H1 (cell line): ENCODE data around the gene ARG2. TPM values are rescaled to one million over a fixed set of nuclear protein-coding genes. Genes with fewer than 3 reads are reported as not detected.

Source experiments
- CTCF ChIA-PET: fragments of 300-600 bp; sonication (Branson Sonifier 250); formaldehyde crosslinking; loops from one replicate; lab custom pipeline; 2021; ENCODE audit not compliant: partially characterized antibody; lab: Charles Lee
- POLR2A ChIA-PET: fragments of 300-600 bp; sonication (Branson Sonifier 250); formaldehyde crosslinking; loops from one replicate; lab custom pipeline; 2021; ENCODE audit warnings: inconsistent platforms; ENCODE audit not compliant: partially characterized antibody; lab: Charles Lee
- DNase-seq, 2 experiments: peaks; one replicate each; pipeline versions ENCODE4 v3.0.0 to v3.0.0-alpha.2; 2010 to 2022; ENCODE audit warnings: low spot score in 2 of 2, low read depth in 1 of 2, mixed read lengths in 1 of 2
- FAIRE-seq: peaks from 2 replicates; lab custom pipeline; 2011; peaks lifted over from hg19 to GRCh38; lab: Jason Lieb, UNC
- H2AFZ ChIP-seq: 2 replicates; pipeline ENCODE4 v1.8.1; 2012; ENCODE audit warnings: low read length, inconsistent platforms
- H2AK5ac ChIP-seq: 2 replicates; pipeline ENCODE4 v1.6.1; 2013; ENCODE audit warnings: low read depth, low read length
- H2BK120ac ChIP-seq: replicated peaks from 2 replicates; pipeline ENCODE3; 2013; ENCODE audit warnings: low read depth, low read length, inconsistent platforms
- H2BK12ac ChIP-seq: 2 replicates; pipeline ENCODE4 v1.6.1; 2013; ENCODE audit warnings: low read depth, low read length
- H2BK15ac ChIP-seq: 2 replicates; pipeline ENCODE4 v1.6.1; 2013; ENCODE audit warnings: low read length
- H2BK20ac ChIP-seq: 2 replicates; pipeline ENCODE4 v1.6.1; 2013; ENCODE audit warnings: low read length
- H2BK5ac ChIP-seq: 2 replicates; pipeline ENCODE4 v1.6.1; 2013; ENCODE audit warnings: low read depth, low read length
- H3K14ac ChIP-seq: 2 replicates; pipeline ENCODE4 v1.6.1; 2013; ENCODE audit warnings: inconsistent platforms; ENCODE audit not compliant: insufficient read length
- H3K18ac ChIP-seq: 2 replicates; pipeline ENCODE4 v1.6.1; 2013; ENCODE audit warnings: low read length; ENCODE audit errors: extremely low read depth
- H3K23ac ChIP-seq: 2 replicates; pipeline ENCODE4 v1.6.1; 2013; ENCODE audit warnings: inconsistent platforms; ENCODE audit not compliant: insufficient read length
- H3K23me2 ChIP-seq: 2 replicates; pipeline ENCODE4 v1.6.1; 2013; ENCODE audit warnings: low read depth, low read length
- H3K27ac ChIP-seq: 2 replicates; pipeline ENCODE4 v1.6.1; 2011; ENCODE audit warnings: low read depth, low read length, inconsistent platforms
- H3K27me3 ChIP-seq, 4 experiments: replicated peaks in 1 of 4; 1 replicate in 1 of 4; 2 replicates in 3 of 4; pipeline versions ENCODE4 v1.6.1 to v1.8.1; 2011 to 2013; ENCODE audit warnings: low read length in 3 of 4, mild to moderate bottlenecking in 3 of 4, inconsistent platforms in 2 of 4, mixed read lengths in 2 of 4, moderate library complexity in 1 of 4; ENCODE audit not compliant: control insufficient read depth in 3 of 4, insufficient read depth in 3 of 4; ENCODE audit errors: extremely low read depth in 1 of 4
- H3K36me3 ChIP-seq, 4 experiments: 2 replicates each; pipeline versions ENCODE4 v1.6.1 to v1.8.1; 2011 to 2013; ENCODE audit warnings: mild to moderate bottlenecking in 4 of 4, low read length in 3 of 4, moderate library complexity in 2 of 4, control low read depth in 1 of 4, inconsistent platforms in 1 of 4; ENCODE audit not compliant: insufficient read depth in 4 of 4, control insufficient read depth in 2 of 4
- H3K4ac ChIP-seq: replicated peaks from 2 replicates; pipeline ENCODE3; 2013; ENCODE audit warnings: low read length, low read depth, mixed read lengths, inconsistent platforms; ENCODE audit not compliant: insufficient read length
- H3K4me1 ChIP-seq, 4 experiments: replicated peaks in 1 of 4; 1 replicate in 1 of 4; 2 replicates in 3 of 4; pipeline versions ENCODE4 v1.6.1 to v1.8.1; 2011 to 2013; ENCODE audit warnings: low read length in 3 of 4, inconsistent platforms in 2 of 4, mixed read lengths in 1 of 4; ENCODE audit not compliant: insufficient read depth in 4 of 4, control insufficient read depth in 3 of 4
- H3K4me2 ChIP-seq, 2 experiments: 2 replicates each; pipeline versions ENCODE4 v1.6.1 to v1.8.1; 2011 to 2013; ENCODE audit warnings: low read depth in 2 of 2, low read length in 2 of 2, control low read depth in 1 of 2, inconsistent platforms in 1 of 2, mild to moderate bottlenecking in 1 of 2; ENCODE audit not compliant: insufficient read depth in 1 of 2
- H3K4me3 ChIP-seq, 4 experiments: fragments of 200-600, 300-600 bp in 1 of 4; sonication (generic), shearing (Covaris generic), sonication (Bioruptor Twin) in 1 of 4; 2 replicates each; pipeline versions ENCODE4 v1.5.1 to v1.8.1; 2011 to 2016; ENCODE audit warnings: low read length in 4 of 4, low read depth in 3 of 4, control low read depth in 2 of 4, inconsistent platforms in 2 of 4, mild to moderate bottlenecking in 2 of 4, mixed read lengths in 1 of 4, moderate library complexity in 1 of 4; ENCODE audit not compliant: insufficient read depth in 2 of 4; ENCODE audit errors: extremely low read depth in 1 of 4
- H3K56ac ChIP-seq: replicated peaks from 2 replicates; pipeline ENCODE3; 2013; ENCODE audit warnings: low read depth, mild to moderate bottlenecking, mixed read lengths, low read length, inconsistent platforms; ENCODE audit not compliant: insufficient read length
- H3K79me1 ChIP-seq: 2 replicates; pipeline ENCODE4 v1.6.1; 2013; ENCODE audit warnings: low read depth, low read length, control low read depth
- H3K79me2 ChIP-seq, 2 experiments: 2 replicates each; pipeline versions ENCODE4 v1.6.1 to v1.8.1; 2012 to 2013; ENCODE audit warnings: low read length in 2 of 2, mild to moderate bottlenecking in 2 of 2, inconsistent platforms in 1 of 2; ENCODE audit not compliant: insufficient read depth in 2 of 2, control insufficient read depth in 1 of 2
- H3K9ac ChIP-seq, 4 experiments: replicated peaks in 1 of 4; 1 replicate in 1 of 4; 2 replicates in 3 of 4; pipeline versions ENCODE4 v1.6.1 to v1.8.1; 2011 to 2013; ENCODE audit warnings: low read depth in 3 of 4, low read length in 3 of 4, control low read depth in 2 of 4, mild to moderate bottlenecking in 2 of 4, moderate library complexity in 2 of 4, inconsistent platforms in 1 of 4; ENCODE audit errors: extremely low read depth in 1 of 4
- H3K9me3 ChIP-seq, 2 experiments: 2 replicates each; pipeline versions ENCODE4 v1.6.1 to v1.8.1; 2012 to 2013; ENCODE audit warnings: mild to moderate bottlenecking in 2 of 2, moderate library complexity in 2 of 2, control low read depth in 1 of 2, inconsistent platforms in 1 of 2, low read depth in 1 of 2, low read length in 1 of 2, mixed read lengths in 1 of 2; ENCODE audit not compliant: insufficient read depth in 2 of 2
- H4K20me1 ChIP-seq, 2 experiments: replicated peaks in 1 of 2; 2 replicates each; pipeline versions ENCODE3 to v1.8.1; 2011 to 2013; ENCODE audit warnings: inconsistent platforms in 2 of 2, low read length in 2 of 2, mild to moderate bottlenecking in 1 of 2; ENCODE audit not compliant: insufficient read depth in 2 of 2, control insufficient read depth in 1 of 2
- H4K5ac ChIP-seq: 2 replicates; pipeline ENCODE4 v1.6.1; 2013; ENCODE audit warnings: low read length, low read depth, mixed read lengths, inconsistent platforms; ENCODE audit not compliant: insufficient read length
- H4K8ac ChIP-seq: 2 replicates; pipeline ENCODE4 v1.8.0; 2013; ENCODE audit warnings: mild to moderate bottlenecking, moderate library complexity, low read length, inconsistent platforms; ENCODE audit not compliant: insufficient read depth; ENCODE audit errors: extremely low read depth
- H4K91ac ChIP-seq: replicated peaks from 2 replicates; pipeline ENCODE3; 2013; ENCODE audit warnings: low read length, mixed read lengths, inconsistent platforms; ENCODE audit not compliant: insufficient read length
- RFX5 ChIP-seq: IDR thresholded peaks from 2 replicates; pipeline ENCODE4 v1.6.1; 2011; ENCODE audit warnings: low read depth, low read length, improper control_type of control experiment, borderline replicate concordance
- YY1 ChIP-seq: IDR thresholded peaks from 2 replicates; pipeline ENCODE4 v1.6.1; 2011; ENCODE audit warnings: low read depth, mild to moderate bottlenecking, low read length
- WGBS, 2 experiments: shearing (Covaris generic) in 1 of 2; methylation state at CpG; one replicate each; pipeline versions ENCODE4 v1.1.6 to v1.1.7; 2013 to 2015; ENCODE audit warnings: low lambda C conversion rate in 2 of 2, mixed read lengths in 2 of 2, inconsistent platforms in 1 of 2, low coverage in 1 of 2, missing lambda C conversion rate in 1 of 2; ENCODE audit not compliant: insufficient replicate concordance in 2 of 2, insufficient coverage in 1 of 2, insufficient read length in 1 of 2; ENCODE audit errors: extremely low coverage in 1 of 2, missing lambda C conversion rate in 1 of 2; 5-methylcytosine and 5-hydroxymethylcytosine counted together
- polyA plus RNA-seq, 7 experiments: library from polyadenylated mRNA; depleted of rRNA in 3 of 7; stranded (reverse) in 5 of 7; unstranded in 2 of 7; fragments of >200 nt in 5 of 7; fragments of 200-250 nt in 2 of 7; gene quantifications; 1 replicate in 5 of 7; 2 replicates in 1 of 7; 4 replicates in 1 of 7; pipeline versions ENCODE4 v1.2.1 to v1.2.3, GENCODE V29; 2011 to 2013; ENCODE audit warnings: missing spikeins in 2 of 7, mixed read lengths in 2 of 7
- total RNA-seq: library from RNA; stranded (reverse); fragmentation: NEBNext Ultra II Directional; extraction: Animal tissue kit (Norgen Biotek cat#: 25700); gene quantifications from 2 replicates; pipeline ENCODE4 v1.2.1, GENCODE V29; 2021

The ARG2 gene
- total and polyA plus RNA-seq, 2 of the 8 experiments (the other 6 are each of a cell fraction or from before 2014, with no cell fraction given): 49.9 to 59.1 TPM

DNA sequence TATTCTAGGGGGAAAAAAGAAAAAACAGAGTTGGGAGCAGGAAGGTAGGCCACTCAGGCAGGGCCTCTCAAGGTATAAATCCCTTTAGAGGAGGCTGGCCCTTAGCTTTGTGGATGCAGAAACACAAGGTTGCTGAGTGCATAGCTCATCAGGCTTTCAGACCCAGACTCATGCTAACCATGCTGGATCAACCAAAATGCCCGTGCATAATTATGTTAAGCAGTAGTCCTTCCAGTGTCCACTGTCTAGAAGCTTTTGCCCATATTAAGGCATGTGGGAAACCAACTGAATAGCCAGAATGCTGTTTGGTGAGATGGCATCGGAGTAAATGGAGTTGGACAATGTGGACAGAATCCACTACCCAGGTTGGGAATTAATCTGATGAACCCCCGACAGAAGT is 18.9 kb downstream of the ARG2 start:
- Histone ChIP-seq H2BK5ac (no peak overlapping the region), H2AK5ac (no peak overlapping the region), H3K27me3 (no peaks in the 10 kb centered on the region), H3K79me1 (no peaks in the 10 kb centered on the region), H2BK120ac (no peak overlapping the region), H3K14ac (no peak overlapping the region), H3K23ac (no peak overlapping the region), H3K4ac (no peak overlapping the region), H2BK20ac (no peak overlapping the region), H3K23me2 (no peaks in the 10 kb centered on the region), H4K20me1 (peaks cover 2% of the 10 kb centered on the region in 2 experiments), H3K4me3 (no peak overlapping the region), H3K56ac (no peak overlapping the region), H2BK12ac (no peak overlapping the region), H3K18ac (no peak overlapping the region), H3K4me2 (no peak overlapping the region), H2BK15ac (no peak overlapping the region), H2AFZ (no peak overlapping the region), H4K91ac (no peak overlapping the region), H4K8ac (no peak overlapping the region), H3K9ac (no peak overlapping the region), H3K79me2 (no peaks in the 10 kb centered on the region), H3K27ac (no peak overlapping the region), H3K9me3 (no peaks in the 10 kb centered on the region), H3K36me3 (no peaks in the 10 kb centered on the region), H3K4me1 (no peaks in the 10 kb centered on the region), H4K5ac (no peak overlapping the region)
- ChIA-PET POLR2A (interaction anchor here (1.1 kb wide), 1 partner anchor 18 kb away, joined by 3 read pairs; no protein-coding TSS in a partner anchor), CTCF (no interaction called here)
- DNase-seq (no peak), FAIRE-seq (no peak)
- WGBS, 2 experiments: 92% methylated on average over 3 of the region's 3 CpGs; no CpG with 5 or more reads in 1 of the 2 experiments
- no peak for TF ChIP-seq YY1
- no peak for TF ChIP-seq RFX5
